Activated CD4-positive, alpha-beta T cell treated with anti-CD3 and anti-CD28 coated beads, Interleukin-2, amount 50 U/mL, for 24 hours (primary cell): ENCODE data around the gene ACP6.
A peak's percentile ranks its signal among the peaks of the same experiment; 100 is the strongest.

ENCODE experiments used
- DNase-seq, 2 donors: peaks; one replicate each; pipeline ENCODE4 v3.0.0-alpha.2; 2020; ENCODE audit warnings: low read depth in 1 of 2, low spot score in 1 of 2

Gene ACP6

GRCh38 chr1:147651466-147651865 is 18.9 kb downstream of the ACP6 start:
- no peak for DNase-seq

- DNase-seq, result no peak
These were observed 21.4 kb downstream of the ACP6 start for GRCh38 chr1:147648933-147649332.

DNA sequence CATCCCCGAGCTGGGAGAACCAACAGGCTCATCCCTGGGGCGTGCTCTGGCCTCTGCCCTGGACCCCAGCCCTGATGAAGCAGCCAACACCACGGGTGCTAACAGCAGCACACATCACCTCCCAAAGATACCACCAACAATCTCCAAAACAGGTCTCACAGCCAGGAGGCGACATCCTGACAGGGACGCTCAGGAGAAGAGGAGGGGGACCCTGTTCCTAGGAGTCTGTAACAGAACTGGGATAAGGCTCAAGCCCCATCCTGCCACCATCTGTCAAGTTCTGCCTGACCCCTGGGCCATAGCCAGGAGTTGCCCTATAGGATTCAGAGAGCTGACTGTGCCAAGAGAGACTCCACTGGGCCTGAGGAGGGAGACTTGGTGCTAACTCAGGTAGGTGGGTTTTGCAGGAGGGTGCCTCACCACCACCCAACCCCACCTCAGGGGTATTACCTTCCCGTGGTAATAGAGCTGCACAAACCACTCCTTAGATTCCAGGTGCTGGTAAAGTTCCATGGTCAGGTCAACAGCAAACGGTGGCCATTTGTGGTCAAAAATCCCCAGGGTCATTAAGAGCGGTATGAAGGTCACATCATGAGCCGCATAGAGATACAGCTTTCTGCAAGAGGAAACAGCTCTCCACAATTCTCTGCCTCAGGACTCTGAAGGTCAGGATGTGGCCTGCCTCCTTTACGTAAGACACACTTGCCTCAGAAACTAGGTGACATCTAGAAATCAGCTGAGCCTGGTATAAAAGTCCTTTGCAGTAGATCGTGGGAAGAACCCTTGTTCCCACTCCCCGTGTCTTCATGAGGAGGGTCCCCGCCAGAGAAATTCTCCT is 22.3 kb downstream of the ACP6 start:
- peak in 1 of 2 donors; percentile 9 for DNase-seq

GRCh38 chr1:147643974-147644373 is 26.4 kb downstream of the ACP6 start:
- DNase-seq, result no peak

DNA sequence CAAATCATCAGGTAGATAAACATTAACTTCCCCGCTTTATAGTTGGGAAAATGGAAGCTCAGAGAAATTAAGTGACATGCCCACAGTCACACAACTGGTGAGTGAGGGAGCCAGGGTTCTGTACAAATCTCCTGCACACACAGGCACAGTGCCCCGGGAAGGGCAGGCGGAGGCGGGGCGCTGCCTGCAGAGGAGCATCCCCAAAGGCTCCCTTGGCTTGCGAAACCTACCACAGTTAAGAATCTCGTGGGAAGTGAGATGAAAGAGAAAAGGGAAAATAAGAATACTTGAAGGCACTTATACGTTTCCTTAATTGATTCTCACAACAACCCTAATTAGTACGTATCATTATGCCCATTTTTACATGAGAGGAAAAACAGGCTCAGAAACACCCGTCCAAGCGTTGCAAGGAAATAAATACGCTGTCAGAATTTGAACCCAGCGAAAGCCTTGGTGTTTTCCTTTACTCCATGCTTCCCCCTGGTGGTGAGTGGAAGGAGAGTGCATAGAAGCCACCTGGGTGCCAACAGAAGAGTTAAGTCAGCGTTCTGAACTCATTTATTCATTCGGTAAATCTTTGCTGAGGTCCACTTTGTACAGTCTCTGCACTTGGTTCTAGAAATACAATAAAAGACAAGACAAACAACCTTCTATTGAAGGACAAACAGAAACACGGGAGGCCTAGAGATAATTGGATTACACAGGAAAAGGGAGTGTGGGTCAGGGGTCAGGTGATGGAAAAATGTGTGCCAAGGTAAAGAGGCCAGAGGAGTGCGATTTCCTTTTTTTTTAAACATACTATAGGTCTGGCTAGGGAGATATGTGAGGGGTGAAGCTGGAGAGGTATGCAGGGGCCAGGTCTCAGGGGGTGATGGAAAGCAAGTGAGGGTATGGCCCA is 28.4 kb downstream of the ACP6 start:
- peak in 1 of 2 donors; percentile 64 for DNase-seq

DNA sequence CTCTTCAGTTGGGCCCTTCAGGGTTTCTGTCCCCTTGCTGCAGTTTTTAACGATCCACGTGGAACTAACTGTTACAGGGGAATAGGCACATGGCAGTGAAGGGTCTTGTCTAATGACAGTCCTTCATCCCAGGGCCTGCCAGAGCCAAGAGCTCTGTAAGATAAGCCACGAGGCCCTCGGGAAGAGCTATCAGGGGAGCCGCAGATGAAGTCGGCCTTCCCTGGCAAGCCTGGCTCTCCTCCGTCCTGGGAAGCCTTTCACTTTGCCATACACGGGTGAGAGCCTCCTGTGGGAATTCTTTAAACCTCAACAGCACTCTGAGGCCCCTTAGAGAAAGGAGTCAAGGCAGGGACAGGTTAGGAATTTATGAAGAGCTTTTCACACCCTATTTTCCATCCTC is 29.0 kb downstream of the ACP6 start:
- DNase-seq, result no peak

DNA sequence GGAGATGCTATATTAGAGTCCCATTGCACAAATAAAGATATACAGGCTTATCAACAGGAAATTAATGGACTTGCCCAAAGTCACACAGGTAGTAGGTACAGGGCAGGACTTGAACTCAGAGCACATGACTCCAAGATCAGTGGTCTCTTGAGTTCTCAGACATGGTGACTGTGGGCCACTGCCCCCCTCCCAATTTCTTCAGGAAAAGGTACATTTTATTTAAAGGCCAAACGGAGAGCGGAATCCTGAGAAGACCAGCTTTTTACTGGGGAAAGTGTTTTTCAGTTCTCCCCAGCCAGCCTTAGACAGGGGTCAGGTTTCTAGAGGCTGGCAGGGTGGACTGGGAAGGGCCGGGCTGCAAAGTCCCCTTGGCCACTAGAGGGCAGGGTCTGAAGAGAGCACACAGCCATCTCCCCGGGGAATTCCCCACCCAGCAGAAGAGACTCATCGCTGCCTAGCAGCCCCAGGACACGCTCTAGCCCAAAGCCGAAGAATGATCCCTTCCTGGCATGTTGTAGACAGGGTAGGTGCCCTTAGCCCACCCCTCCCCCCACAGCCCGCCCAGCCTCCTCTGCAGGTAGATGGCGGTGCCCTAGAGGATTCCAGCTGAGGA is 29.7 kb downstream of the ACP6 start:
- DNase-seq, result peak; percentile 40 to 78

DNA sequence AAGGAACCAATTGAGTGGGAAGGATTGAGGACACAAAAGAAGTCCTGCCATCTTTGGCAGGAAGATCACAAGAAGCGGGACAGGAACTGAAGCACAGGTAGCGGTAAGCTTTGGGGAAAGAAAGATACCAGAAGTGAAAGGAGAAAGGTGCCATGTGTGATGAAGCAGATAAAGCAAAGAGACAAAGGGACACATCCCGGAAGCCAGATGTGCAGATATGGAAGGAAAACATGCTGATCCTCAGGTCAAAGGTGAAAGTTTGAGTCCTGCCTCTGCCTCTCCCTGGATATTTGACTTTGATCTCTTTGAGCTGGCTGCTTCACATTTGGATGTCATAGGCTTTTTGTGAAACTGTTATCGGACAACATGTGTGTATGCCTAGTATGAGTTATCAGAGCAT is 34.0 kb downstream of the ACP6 start:
- no peak for DNase-seq

GRCh38 chr1:147635342-147635741 is 35.0 kb downstream of the ACP6 start:
- DNase-seq, result no peak

- no peak for DNase-seq
These were observed 35.7 kb downstream of the ACP6 start for GRCh38 chr1:147634645-147635044.

GRCh38 chr1:147633759-147634158 is 36.6 kb downstream of the ACP6 start:
- DNase-seq, result no peak

GRCh38 chr1:147631839-147632238 is 38.5 kb downstream of the ACP6 start:
- no peak for DNase-seq

DNA sequence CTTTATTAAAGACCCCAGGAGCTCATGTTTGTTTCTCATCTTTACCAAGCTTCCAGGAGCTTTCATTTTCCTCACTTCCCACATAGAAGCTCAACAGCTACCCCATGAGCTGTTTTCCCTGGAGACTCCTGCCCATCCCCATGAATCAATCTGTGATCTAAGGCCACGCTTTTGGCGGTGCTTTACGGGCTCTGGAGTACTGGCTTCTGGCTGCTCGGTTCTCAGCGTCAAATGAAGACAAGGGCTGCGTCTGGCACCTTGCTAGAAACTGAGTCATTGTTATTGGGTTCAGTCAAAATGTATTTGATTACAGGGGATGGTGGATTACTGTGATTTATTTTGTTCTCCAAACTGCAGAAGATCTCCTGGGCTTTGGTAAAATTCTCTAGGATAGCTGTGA is 39.9 kb downstream of the ACP6 start:
- DNase-seq, result no peak

GRCh38 chr1:147630022-147630421 is 40.3 kb downstream of the ACP6 start:
- DNase-seq, result no peak

- DNase-seq, result no peak
These were observed 41.9 kb downstream of the ACP6 start for GRCh38 chr1:147628441-147628840.

DNA sequence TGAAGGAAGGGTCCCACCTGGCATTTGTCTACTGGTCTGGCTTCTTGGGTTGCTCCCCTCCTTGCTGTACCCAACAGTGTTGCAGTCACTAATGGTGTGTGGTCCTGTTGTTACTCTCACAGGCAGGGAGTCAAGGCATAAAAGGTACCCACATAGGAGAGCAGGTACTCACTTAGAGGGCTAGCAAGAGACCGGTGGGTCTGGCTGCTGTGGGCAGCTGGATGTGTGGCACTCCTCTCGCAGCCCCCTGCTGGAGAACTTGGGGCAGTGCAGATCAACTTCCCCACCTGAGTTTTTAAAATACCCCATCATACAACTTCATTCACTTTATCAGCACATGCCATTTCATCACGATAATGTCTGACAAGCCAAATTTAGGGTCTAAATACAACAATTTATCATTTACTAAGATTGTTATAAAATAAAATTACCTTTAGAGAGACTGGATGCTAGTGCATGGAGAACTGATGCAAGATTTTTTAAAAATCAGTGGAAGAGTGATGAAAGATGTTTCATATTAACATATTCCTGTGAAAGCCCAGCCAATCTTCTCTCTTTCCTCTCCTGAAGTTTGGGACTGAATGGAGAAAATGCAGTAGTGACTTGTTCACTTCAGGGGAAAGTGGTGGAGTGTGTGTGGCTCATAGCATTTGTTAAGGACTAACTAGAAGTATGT is 42.8 kb downstream of the ACP6 start:
- peak; percentile 20 to 32 for DNase-seq

DNA sequence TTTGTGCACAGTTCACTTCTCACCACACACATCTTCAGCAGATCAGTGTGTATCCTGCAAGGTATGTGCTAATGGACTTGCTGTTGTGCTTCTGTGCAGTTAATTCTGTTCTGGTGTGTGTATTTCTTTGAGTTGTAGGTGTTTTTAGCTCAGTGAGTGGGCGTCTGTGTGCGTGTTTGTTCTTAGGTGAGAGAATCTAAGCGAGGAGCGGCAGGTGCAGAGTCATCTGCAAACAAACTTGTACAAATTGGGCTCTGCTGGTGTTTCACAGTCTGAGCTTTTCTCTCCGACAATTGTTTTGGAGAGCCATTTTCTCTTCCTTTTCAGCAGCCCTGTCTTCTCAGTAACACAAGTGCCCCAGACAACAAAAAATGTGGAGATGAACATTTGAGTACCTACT is 43.6 kb downstream of the ACP6 start:
- DNase-seq, result no peak

GRCh38 chr1:147626291-147626690 is 44.0 kb downstream of the ACP6 start:
- no peak for DNase-seq

- no peak for DNase-seq
These were observed 44.8 kb downstream of the ACP6 start for GRCh38 chr1:147625362-147625995.

GRCh38 chr1:147624529-147624928 is 45.8 kb downstream of the ACP6 start:
- DNase-seq, result no peak

GRCh38 chr1:147624011-147624410 is 46.3 kb downstream of the ACP6 start:
- no peak for DNase-seq
